ENCODE results near the gene WFIKKN1. TPM values are rescaled to one million over a fixed set of nuclear protein-coding genes. Genes with fewer than 3 reads are reported as not detected.

Gene WFIKKN1
- total and polyA plus RNA-seq, 2 of the 13 experiments (the other 11 are each of a cell fraction or from before 2014, with no cell fraction given) = 1.7 to 4.9 TPM

DNA sequence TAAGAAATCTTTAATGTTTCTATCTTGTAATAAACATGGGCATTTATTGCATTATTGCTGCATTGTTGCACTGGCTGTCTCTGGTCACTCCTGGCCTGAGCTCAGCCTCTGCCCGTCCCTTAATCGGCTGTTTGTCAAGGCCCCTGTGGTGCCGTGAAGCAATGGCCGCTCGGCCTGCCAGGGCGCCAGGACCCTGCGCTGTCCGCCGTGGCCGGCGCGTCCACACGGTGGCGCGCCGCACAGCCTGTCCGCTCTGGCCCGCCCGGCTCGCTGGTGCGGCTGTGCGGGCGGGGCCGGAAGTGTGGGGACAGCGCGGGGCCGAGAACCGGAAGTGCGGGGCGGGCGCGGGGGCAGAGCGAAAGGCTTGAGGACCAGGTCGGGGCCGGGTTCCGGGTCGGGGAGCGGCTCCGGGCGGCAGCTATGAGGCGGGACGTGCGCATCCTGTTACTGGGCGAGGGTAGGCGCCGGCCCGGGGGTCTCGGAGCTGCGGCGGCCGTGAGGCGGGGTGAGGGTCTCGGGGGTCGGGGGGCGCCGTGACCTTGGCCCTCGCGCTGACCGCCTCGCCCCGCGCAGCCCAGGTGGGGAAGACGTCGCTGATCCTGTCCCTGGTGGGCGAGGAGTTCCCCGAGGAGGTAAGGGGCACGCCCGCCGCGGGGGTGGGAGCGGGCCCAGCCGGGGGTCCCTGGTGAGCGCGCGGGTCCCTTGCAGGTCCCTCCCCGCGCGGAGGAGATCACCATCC lies 37.2 kb downstream of the WFIKKN1 start, which contains the start of gene RHOT2 (continued):
- TF ChIP-seq, protein P1, sequence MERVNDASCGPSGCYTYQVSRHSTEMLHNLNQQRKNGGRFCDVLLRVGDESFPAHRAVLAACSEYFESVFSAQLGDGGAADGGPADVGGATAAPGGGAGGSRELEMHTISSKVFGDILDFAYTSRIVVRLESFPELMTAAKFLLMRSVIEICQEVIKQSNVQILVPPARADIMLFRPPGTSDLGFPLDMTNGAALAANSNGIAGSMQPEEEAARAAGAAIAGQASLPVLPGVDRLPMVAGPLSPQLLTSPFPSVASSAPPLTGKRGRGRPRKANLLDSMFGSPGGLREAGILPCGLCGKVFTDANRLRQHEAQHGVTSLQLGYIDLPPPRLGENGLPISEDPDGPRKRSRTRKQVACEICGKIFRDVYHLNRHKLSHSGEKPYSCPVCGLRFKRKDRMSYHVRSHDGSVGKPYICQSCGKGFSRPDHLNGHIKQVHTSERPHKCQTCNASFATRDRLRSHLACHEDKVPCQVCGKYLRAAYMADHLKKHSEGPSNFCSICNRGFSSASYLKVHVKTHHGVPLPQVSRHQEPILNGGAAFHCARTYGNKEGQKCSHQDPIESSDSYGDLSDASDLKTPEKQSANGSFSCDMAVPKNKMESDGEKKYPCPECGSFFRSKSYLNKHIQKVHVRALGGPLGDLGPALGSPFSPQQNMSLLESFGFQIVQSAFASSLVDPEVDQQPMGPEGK (CRISPR knock-in tag; IDR thresholded peaks at IDR 0.05) = peak; percentile 90
- TF ChIP-seq SALL2 (CRISPR knock-in tag; IDR thresholded peaks at IDR 0.05) (peak; percentile 91), ZNF788 (CRISPR knock-in tag; IDR thresholded peaks at IDR 0.05; ENCODE audit: borderline replicate concordance) (peak; percentile 86; the same call in 1 of the 2 replicates), ZNF20 (CRISPR knock-in tag; IDR thresholded peaks at IDR 0.05) (no peak), ZNF235 (CRISPR knock-in tag; IDR thresholded peaks at IDR 0.05; ENCODE audit: borderline replicate concordance) (peak; percentile 73; the same call in 1 of the 2 replicates), HOXA3 (CRISPR knock-in tag; IDR thresholded peaks at IDR 0.05) (peak; percentile 98), RERE (CRISPR knock-in tag; IDR thresholded peaks at IDR 0.05; ENCODE audit: low read depth) (peak; percentile 49; the same call in 1 of the 2 replicates), DMAP1 (CRISPR knock-in tag; IDR thresholded peaks at IDR 0.05) (peak; percentile 38; the same call in 1 of the 2 replicates), ZNF281 (CRISPR knock-in tag; IDR thresholded peaks at IDR 0.05; ENCODE audit: borderline replicate concordance) (peak; percentile 38; the same call in 1 of the 2 replicates), ZNF891 (CRISPR knock-in tag; IDR thresholded peaks at IDR 0.05) (peak; percentile 74), NCOA1 (CRISPR knock-in tag; IDR thresholded peaks at IDR 0.05) (no peak), ZNF33B (CRISPR knock-in tag; IDR thresholded peaks at IDR 0.05) (peak; percentile 69; the same call in 1 of the 2 replicates), ZNF740 (CRISPR knock-in tag; IDR thresholded peaks at IDR 0.05) (peak; percentile 59; the same call in 1 of the 2 replicates), REL (CRISPR knock-in tag; conservative IDR thresholded peaks at IDR 0.05) (0 out of 2 replicates have a peak, but pooled peaks have one; percentile 6), ESRRA (CRISPR knock-in tag; IDR thresholded peaks at IDR 0.05; ENCODE audit: low read depth) (peak; percentile 62; the same call in 1 of the 2 replicates)
- TF ChIP-seq, protein P2, sequence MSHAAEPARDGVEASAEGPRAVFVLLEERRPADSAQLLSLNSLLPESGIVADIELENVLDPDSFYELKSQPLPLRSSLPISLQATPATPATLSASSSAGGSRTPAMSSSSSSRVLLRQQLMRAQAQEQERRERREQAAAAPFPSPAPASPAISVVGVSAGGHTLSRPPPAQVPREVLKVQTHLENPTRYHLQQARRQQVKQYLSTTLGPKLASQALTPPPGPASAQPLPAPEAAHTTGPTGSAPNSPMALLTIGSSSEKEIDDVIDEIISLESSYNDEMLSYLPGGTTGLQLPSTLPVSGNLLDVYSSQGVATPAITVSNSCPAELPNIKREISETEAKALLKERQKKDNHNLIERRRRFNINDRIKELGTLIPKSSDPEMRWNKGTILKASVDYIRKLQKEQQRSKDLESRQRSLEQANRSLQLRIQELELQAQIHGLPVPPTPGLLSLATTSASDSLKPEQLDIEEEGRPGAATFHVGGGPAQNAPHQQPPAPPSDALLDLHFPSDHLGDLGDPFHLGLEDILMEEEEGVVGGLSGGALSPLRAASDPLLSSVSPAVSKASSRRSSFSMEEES (CRISPR knock-in tag; IDR thresholded peaks at IDR 0.05) = peak; percentile 62; the same call in 1 of the 2 replicates
